NOMO-1 treated with DMSO at 0.1 percent for 48 hours (cell line): ENCODE measurements around the gene POLR1E.

Experiments used
- DNase-seq: peaks from one replicate; lab custom pipeline; 2025; ENCODE audit not compliant: unreplicated experiment; lab: John Stamatoyannopoulos, UW

POLR1E gene, protein sequence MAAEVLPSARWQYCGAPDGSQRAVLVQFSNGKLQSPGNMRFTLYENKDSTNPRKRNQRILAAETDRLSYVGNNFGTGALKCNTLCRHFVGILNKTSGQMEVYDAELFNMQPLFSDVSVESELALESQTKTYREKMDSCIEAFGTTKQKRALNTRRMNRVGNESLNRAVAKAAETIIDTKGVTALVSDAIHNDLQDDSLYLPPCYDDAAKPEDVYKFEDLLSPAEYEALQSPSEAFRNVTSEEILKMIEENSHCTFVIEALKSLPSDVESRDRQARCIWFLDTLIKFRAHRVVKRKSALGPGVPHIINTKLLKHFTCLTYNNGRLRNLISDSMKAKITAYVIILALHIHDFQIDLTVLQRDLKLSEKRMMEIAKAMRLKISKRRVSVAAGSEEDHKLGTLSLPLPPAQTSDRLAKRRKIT

DNA sequence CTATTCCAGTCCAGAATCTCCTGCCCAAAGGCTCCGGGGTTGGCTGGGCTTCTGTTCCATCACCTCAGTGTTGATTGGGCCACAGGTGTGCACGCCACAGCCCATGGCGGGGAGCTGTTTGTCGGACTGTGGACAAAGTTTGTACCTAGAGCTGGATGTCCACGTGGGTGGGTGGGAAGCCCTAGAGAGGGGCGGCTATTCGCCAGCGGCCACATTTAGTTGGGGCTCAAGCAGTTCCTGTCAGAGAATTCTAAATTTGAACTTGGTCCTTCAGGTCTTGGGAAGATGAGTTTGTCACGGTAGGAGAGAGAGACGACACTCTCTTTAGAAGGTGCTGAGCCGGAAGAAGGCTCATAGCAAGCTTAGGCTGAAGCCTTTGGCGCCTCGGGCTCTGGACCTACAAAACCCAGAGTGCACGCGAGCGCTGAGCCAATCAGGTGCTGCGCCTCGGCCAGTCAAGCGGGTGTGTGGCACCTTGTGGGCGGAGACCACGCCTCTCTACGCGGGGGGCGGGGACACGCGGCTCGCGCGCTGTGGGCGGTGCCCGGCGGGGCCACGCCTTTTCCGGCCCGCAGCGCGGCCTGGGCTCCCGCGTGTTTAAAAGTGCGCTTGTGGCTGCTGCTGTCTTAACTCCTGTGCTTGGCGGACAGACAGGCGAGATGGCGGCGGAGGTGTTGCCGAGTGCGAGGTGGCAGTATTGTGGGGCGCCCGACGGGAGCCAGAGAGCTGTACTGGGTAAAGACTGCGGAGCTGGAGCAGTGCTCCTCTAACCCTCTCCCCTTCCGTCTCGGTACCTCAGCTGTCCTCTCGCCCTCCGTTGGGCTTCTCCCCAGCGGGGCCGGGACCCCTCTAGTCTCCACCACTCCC is at the start of gene POLR1E:
Gene POLR1E, plus strand, starts transcription at position 560 of the 867 bp plus-strand sequence. Its CDS starts 100 bp downstream, at position 660.
- peak; percentile 69 for DNase-seq

DNA sequence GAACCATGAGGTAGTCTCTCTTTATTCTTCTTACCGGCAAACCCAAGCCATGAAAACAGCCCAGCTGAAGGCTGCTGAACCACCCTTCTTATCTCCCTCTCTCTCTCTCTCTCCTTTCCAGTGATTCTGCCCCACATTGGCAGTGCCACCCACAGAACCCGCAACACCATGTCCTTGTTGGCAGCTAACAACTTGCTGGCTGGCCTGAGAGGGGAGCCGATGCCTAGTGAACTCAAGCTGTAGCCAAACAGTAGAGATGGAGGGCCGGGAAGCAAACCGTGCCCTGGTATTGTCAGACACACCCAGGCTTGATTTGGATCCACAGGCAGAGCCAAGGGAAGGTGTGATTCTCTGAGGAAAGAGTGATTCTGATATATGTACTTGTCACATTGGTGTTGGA is 49.2 kb upstream of the POLR1E start:
- no peak for DNase-seq

DNA sequence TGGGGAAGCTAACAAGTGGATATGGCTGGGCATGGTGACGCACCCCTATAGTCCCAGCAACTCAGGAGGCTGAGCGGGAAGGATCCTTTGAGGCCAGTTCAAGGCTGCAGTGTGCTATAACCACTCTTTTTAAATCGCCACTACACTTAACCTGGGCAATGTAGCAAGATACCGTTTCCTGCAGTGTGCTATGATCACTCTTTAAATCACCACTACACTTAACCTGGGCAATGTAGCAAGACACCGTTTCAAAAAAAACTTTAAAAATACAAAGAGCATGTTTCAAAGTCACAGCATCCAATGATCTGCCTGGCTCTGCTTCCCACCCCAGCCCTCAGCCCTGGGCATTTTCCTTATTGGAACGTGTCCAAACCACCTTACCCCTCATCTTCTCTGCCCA is 48.7 kb upstream of the POLR1E start:
- no peak for DNase-seq

DNA sequence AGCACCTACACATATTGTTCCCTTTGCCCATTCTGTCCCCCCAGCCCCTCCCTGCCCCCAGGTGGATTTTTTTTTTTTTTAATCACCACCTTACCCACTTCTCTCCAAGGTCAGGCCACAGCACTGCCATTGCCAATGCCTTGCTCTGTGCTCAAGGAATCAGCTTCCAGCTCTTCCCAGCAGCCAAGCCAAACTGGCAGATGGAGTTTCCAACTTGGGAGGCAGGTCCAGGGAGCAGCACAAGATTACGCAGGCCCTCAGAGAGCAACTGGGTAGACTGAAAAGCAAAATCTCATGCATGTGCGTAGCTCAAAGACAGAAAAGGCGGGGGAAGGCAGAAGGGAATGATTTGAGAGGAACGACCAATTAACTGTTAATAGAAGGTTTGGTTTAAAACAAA is 48.1 kb upstream of the POLR1E start:
- DNase-seq: no peak

DNA sequence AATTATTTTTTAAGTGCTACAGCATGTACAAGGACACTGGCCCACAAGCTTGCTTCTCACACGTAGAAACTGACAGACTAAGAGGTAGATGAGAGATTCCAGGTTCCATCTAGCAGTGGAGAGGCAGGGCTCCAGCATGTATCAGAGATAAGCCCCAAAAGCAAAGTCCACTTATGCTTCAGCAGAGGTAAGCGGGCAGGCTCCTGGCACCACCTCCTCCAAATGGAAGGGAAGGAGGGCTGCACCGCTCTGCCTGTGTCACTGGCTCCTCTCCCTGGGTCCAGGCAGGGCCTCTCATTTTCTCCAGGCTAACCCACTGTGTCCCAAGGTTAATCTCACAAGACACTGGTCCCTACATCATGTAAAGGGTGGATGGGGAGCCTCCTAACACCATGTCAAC is 47.4 kb upstream of the POLR1E start:
- DNase-seq: no peak

DNA sequence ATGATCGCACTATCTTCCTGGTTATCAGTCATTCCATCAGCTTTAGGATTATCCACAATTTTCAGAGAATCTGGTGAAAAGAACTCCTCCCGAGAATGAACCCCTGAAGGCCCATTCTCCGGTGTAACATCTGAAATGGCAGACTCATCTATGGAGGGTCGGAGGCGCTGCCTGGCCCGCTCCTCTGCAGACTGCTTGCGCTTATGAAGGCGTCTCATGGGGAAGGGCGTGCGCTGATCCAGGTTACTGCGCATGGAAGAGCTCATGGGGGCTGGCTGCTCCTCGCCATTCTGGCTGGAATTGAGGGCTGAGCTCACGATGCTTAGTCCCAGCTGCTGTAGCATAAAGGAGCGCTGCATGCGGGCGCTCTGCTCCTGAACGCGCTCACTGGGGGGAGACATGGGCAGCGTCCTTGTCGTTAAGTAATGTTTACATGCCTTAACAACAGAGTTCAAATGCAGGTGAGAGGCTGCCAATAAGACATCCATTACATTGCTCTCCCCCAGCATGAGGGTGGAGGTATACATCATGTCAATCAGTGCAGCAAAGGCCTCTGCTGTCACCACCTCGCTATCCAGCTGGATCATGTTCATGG is 43.9 kb upstream of the POLR1E start:
- no peak for DNase-seq

DNA sequence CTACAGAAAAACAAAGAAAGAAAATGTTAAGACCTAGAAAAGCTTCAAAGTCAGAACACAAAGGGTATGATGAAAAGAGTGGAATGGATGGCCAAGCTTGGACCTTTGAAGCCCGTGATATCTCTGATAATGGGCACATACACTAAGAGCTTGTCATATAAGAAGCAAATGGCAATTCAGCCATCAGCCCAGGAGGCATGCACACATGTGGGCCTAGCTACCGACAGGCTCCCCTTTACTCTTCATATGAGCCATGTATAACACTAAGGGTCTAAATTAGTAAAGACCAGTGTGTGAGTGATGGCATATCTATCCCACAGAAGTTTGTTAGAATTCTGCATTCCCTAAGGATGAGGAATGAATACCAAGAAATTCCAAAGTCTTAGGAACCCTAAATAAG is 43.2 kb upstream of the POLR1E start:
- DNase-seq: no peak

DNA sequence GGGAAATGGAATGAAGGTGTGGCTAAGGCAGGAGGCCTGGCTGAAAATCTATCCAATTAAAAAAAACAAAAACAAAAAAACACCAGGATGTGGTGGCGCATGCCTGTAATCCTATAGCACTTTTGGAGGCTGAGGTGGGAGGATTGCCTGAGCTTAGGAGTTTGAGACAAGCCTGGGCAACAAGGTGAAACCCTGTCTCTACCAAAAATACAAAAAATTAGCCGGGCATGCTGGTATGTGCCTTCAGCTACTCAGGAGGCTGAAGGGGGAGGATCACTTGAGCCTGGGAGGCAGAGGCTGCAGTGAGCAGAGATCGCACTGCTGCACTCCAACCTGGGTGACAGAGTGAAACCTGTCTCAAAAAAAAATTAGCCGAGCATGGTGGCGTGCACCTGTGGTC is 42.2 kb upstream of the POLR1E start:
- DNase-seq: no peak

DNA sequence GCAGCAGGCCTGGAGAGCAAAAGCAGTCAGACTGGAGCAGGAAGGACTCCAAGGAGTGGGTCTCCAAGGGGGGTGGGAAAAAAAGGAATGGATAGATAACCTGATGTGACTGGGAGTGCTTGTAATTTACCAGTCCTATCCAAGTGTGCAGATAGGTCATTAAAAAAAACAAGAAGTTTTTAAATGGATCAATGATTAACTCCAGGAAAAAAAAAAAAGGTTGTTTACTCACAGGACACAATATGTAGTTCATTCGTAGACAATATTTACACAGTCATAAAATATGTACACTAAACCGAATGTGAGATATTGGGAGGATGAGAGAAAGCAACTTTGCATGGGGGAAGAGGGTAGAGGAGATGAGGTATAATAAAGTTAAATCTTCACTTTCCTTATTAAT is 40.9 kb upstream of the POLR1E start:
- no peak for DNase-seq

DNA sequence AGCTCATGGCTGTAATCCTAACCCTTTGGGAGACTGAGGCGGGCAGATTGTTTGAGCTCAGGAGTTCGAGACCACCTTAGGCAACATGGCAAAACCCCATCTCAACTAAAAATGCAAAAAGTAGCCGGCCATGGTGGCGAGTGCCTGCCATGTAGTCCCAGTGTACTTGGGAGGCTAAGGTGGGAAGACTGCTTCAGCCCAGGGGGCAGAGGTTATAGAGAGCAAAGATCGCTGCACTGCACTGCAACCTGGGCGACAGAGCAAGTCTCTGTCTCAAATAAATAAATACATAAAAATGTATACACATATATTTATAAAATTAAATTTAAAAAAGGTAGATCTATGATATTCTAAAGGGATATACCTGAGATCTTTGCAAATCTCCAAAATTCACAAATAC is 39.9 kb upstream of the POLR1E start:
- no peak for DNase-seq

DNA sequence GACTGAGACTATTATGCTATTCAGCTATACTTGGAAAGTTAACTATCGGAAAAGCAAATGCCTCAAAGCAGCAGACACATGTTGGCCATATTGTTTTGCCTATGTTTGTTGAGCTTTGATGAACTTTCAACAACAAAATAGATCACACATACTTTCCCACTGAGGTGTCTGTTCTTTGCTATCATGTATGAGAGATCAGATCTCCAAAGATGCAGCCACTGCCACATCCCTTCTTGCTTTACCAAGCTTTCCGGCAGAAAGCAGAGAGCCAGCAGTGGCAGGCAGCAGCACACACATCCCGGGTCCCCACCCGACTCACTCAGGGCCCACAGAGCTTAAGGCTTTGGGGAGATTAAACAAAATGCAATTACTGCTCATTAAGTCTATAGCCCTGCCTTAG is 39.3 kb upstream of the POLR1E start:
- no peak for DNase-seq

DNA sequence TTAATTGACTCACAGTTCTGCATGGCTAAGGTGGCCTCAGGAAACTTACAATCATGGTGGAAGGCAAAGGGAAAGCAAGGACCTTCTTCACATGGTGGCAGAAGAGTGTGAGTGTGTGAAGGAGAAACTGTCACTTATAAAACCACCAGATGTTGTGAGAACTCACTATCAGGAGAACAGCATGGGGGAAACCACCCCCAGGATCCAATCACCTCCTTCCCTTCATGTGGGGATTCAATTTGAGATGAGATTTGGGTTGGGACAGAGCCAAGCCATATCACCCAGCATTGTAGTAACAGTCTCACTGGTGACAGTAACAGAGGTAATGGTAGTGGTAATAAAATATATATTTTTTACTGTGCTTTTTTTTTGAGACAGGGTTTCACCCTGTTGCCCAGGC is 38.6 kb upstream of the POLR1E start:
- no peak for DNase-seq

DNA sequence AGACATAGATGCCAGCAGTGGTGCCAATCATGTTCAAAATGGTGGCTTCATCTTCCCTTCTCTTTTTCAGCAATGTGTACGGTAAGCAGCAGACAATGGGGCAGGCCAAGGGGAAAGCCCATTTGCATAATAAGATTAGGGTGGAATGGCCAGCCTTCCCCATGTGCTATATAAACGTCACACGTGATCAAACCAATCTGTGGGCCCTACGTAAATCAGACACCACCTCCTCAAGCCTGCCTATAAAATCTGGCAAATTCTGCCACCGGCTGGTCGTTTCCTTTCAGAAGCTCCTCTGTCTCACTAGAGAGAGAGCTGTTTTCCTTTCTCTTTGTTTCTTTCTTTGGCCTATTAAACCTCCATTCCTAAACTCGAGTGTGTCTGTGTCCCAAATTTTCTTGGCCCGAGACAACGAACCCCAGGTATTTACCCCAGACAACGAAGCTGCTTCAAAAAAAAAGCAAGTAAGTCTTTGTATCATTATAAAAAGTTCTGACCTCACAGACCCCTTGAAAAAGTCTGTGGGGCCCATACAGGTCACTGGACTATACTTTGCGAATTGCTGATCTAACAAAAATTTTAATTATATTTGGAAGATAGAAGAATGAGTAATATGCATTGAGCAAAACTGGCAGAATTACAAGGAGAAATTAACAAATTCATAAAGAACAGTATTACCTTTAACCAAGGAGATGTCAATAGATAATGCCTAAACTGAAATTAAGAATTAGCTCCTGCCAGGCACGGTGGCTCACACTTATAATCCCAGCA is 35.7 kb upstream of the POLR1E start:
- no peak for DNase-seq

DNA sequence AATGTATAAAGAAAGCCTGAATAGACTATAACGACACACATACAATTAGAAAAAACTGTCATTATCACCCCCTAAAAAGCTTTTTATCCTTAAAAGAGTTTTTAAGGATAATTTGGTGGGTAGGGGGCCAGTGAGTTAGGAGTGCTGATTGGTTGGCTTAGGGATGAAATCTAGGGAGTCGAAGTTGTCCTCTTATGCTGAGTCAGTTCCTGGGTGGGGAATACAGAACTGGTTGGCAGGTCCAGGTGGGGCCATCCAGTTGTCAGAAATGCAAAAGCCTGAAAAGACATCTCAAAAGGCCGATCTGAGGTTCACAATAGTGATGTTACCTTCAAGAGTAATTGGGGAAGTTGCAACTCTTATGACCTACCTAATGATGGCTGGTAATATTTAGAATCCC is 34.1 kb upstream of the POLR1E start:
- DNase-seq: no peak

DNA sequence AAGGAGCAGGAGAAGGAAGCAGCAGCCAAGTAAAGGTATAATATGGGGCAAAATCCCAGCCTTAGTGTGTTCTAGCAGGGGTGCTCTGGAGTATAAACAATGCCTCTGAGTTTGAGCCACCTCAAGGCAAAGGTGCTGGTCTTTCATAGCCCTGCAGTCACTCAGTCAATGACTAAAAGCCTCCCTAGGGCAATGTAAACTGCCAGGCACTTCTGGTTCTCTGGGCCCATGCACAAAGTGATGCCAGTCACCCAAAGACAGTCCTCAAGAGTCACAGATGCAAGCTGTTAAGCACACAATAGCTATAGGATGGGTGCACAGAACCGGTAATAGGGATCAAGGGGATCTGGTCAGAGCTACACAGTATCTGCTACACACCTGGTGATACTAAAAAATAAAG is 33.1 kb upstream of the POLR1E start:
- DNase-seq: no peak

DNA sequence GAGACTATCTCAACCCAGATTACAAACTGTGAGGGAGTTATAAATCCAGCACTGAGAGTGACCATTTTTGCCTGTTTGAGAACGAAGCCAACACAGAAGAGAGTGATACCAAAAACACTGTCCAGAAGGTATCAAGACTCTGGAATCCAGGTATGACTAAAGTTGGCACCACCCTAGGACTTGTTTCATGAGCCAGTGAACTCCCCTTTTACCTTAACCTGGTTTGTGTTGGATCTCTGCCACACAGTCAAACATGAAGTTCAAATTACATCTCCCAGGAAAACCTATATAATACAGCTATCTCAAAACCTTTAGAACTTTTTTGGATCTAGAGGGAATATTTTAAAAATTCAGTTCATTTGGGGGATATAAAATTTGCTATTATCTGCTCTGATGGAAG is 31.9 kb upstream of the POLR1E start:
- no peak for DNase-seq

DNA sequence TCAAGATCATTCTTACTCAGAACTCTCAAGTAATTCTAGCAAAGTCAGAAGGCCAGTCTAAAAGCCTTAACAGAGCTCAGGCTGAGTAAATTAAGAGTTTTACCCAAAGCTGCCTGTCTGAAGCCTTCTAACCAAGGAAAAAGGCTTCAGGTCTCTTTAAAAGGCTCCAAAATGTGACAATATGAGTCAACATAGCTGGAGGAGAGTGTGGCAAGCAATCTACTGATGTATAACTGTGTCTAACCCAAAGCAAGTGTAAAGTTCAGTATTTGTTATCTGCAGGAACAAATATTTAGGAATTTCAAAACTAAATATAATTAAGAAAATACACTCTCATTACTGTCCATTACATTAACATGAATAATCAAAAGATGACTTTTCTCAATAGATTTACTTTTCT is 31.5 kb upstream of the POLR1E start:
- no peak for DNase-seq

DNA sequence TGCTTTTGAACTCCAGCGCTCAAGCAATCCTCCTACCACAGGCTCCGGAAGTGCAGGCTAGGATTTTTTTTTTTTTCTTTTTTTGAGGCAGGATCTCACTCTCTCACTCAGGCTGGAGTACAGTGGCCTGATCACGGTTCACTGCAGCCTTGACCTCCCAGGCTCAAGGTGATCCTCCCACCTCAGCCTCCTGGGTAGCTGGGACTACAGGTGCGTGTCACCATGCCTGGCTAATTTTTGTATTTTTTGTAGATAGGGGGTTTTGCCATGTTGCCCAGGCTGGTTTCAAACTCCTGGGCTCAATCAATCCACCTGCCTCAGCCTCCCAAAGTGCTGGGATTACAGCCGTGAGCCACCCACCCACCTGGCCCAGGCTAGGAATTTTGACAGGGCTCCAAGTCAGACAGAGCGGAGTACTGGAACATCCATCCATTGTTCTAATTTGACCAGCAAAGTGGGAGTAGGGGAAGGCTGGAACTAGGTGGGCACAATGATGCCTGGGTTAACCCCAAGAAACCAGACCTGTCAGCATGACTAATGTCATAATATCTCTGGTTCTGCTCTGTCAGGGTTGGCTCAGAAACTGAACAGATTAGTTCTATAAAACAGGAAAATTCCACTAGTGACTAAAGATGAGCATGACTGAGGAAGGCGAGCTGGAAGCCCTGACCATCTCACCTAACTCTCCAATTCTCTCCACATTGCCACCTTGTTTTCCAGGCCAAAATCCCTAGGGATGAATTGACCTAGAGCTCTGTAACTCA is 29.7 kb upstream of the POLR1E start:
- DNase-seq: no peak

DNA sequence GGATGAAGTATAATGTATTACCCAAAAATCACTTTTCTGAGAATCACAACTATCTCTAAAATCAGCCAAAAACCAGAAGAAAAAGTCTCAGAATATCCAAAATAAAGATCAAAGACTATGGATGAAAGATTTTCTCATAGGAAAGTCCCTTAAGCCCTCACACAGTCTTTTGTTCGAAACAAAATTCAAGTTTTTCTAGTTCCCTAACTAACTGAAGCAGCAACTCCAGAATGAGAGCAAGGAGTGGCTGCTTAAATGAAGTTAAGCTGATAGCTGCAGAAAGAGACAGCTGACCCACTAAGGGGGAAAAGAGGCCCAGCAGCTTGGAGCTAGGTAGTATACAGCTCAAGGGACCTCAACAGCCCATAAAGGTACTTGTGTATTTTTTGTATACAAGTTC is 28.9 kb upstream of the POLR1E start:
- no peak for DNase-seq

DNA sequence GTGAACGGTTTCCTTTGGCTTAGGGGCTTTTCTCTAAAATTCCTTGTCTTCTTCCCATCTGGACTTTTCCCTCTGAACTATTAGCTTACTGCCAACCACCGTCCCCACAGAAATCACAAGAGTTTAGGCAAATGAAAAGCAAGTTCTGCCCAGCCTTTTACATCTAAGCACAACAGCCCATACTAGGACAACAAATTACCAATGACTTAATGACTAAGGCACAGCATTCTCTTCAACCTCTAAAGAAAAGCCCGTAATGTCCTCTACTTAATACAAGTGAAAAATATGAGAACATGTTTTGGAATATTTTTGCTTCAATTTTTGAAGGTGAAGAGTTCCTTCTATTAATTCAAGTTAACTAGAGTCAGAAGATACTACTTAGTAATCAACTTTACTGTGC is 21.7 kb upstream of the POLR1E start:
- DNase-seq: no peak
